CD4-positive, alpha-beta memory T cell (primary cell): ENCODE measurements around the gene ATG4B. TPM values are rescaled to one million over a fixed set of nuclear protein-coding genes. Genes with fewer than 3 reads are reported as not detected.

Source experiments
- CTCF ChIA-PET: fragments of 350-600 bp; sonication (Branson Sonifier 250); formaldehyde crosslinking; loops from one replicate; lab custom pipeline; 2021; ENCODE audit warnings: inconsistent platforms; ENCODE audit not compliant: partially characterized antibody; lab: Charles Lee
- POLR2A ChIA-PET: fragments of 350-600 bp; sonication (Branson Sonifier 250); formaldehyde crosslinking; loops from one replicate; lab custom pipeline; 2021; ENCODE audit not compliant: partially characterized antibody; lab: Charles Lee
- DNase-seq, 5 donors: peaks; one replicate each; pipeline versions ENCODE4 v3.0.0 to v3.0.0-alpha.2; 2020 to 2022; ENCODE audit warnings: mixed read lengths in 1 of 5
- H3K27ac ChIP-seq: one replicate; pipeline ENCODE4 v1.7.0; 2013; ENCODE audit warnings: low read depth, low read length
- H3K27me3 ChIP-seq: 2 replicates; pipeline ENCODE4 v1.7.0; 2013; ENCODE audit warnings: mild to moderate bottlenecking, low read length, moderate library complexity; ENCODE audit not compliant: insufficient read depth
- H3K36me3 ChIP-seq: 2 replicates; pipeline ENCODE4 v1.7.0; 2013; ENCODE audit warnings: mild to moderate bottlenecking, low read length, moderate library complexity; ENCODE audit not compliant: insufficient read depth
- H3K4me1 ChIP-seq: 2 replicates; pipeline ENCODE4 v1.7.0; 2013; ENCODE audit warnings: mild to moderate bottlenecking, low read length, moderate library complexity; ENCODE audit not compliant: insufficient read depth
- H3K4me3 ChIP-seq, 2 donors: one replicate each; pipeline ENCODE4 v1.7.0; 2013; ENCODE audit warnings: low read length in 2 of 2, mild to moderate bottlenecking in 1 of 2
- H3K9me3 ChIP-seq, 2 donors: one replicate each; pipeline ENCODE4 v1.7.0; 2013; ENCODE audit warnings: low read length in 2 of 2, control low read depth in 1 of 2; ENCODE audit not compliant: control insufficient read depth in 1 of 2
- H3K27ac Mint-ChIP-seq, 7 donors: one replicate each; pipeline ENCODE4 v1.8.0; 2020 to 2021; ENCODE audit warnings: mixed read lengths in 7 of 7, mild to moderate bottlenecking in 6 of 7, inconsistent platforms in 3 of 7, moderate library complexity in 3 of 7
- H3K27me3 Mint-ChIP-seq, 2 donors: one replicate each; pipeline ENCODE4 v1.8.0; 2020 to 2021; ENCODE audit warnings: mixed read lengths in 2 of 2
- H3K36me3 Mint-ChIP-seq, 2 donors: one replicate each; pipeline ENCODE4 v1.8.0; 2020 to 2021; ENCODE audit warnings: mixed read lengths in 2 of 2, inconsistent platforms in 1 of 2, mild to moderate bottlenecking in 1 of 2
- H3K4me1 Mint-ChIP-seq, 4 donors: one replicate each; pipeline ENCODE4 v1.8.0; 2020 to 2021; ENCODE audit warnings: mixed read lengths in 4 of 4, mild to moderate bottlenecking in 1 of 4
- H3K4me3 Mint-ChIP-seq, 8 donors: one replicate each; pipeline ENCODE4 v1.8.0; 2020 to 2021; ENCODE audit warnings: mixed read lengths in 8 of 8, mild to moderate bottlenecking in 7 of 8, moderate library complexity in 6 of 8, inconsistent platforms in 3 of 8
- H3K9me3 Mint-ChIP-seq, 8 donors: one replicate each; pipeline ENCODE4 v1.8.0; 2020 to 2021; ENCODE audit warnings: mixed read lengths in 8 of 8, mild to moderate bottlenecking in 5 of 8, inconsistent platforms in 3 of 8, moderate library complexity in 1 of 8
- intact Hi-C: fragments of 100-400 bp; cut with micrococcal nuclease; formaldehyde crosslinking; loops from one replicate; pipeline ENCODE4 v1.15.1; 2023
- polyA plus RNA-seq, 2 donors: library from polyadenylated mRNA; unstranded; fragments of 300-500 nt; fragmentation: Illumina TruSeq; gene quantifications; one replicate each; pipeline ENCODE4 v1.2.3, GENCODE V29; 2021
- total RNA-seq, 2 experiments: library from RNA; stranded (reverse); gene quantifications; one replicate each; pipeline ENCODE4 v1.2.3, GENCODE V29; 2021

The ATG4B gene
- total and polyA plus RNA-seq, 4 experiments from 2014 or later = 49.2 to 96.9 (median 73.1) TPM

- Mint-ChIP-seq H3K27ac (peak overlapping the region in 5 of 7 donors; percentile 30 to 68 (median 42)), H3K4me1 (peaks cover 0 to 4% (median under 1%) of the 10 kb centered on the region in 4 donors), H3K27me3 (no peaks in the 10 kb centered on the region), H3K36me3 (peaks cover 3 to 47% of the 10 kb centered on the region in 2 donors), H3K4me3 (no peak overlapping the region), H3K9me3 (no peaks in the 10 kb centered on the region)
- DNase-seq = peak in 1 of 5 donors; percentile 14
- H3K27me3 ChIP-seq = no peaks in the 10 kb centered on the region
- H3K9me3 ChIP-seq = no peaks in the 10 kb centered on the region
- ChIA-PET POLR2A (no interaction called here), CTCF (no interaction called here)
- H3K27ac ChIP-seq = no peak overlapping the region
- peaks cover 14% of the 10 kb centered on the region for H3K36me3 ChIP-seq
- intact Hi-C loops = no loop called here
- H3K4me1 ChIP-seq = no peaks in the 10 kb centered on the region
- H3K4me3 ChIP-seq = no peak overlapping the region
Observed at GRCh38 chr2:241673189-241673663, 35.7 kb downstream of the ATG4B start.

GRCh38 chr2:241673797-241674725 lies 36.6 kb downstream of the ATG4B start:
- intact Hi-C loops = no loop called here
- H3K4me1 ChIP-seq = no peaks in the 10 kb centered on the region
- no peak overlapping the region for H3K4me3 Mint-ChIP-seq
- H3K27me3 ChIP-seq = no peaks in the 10 kb centered on the region
- H3K9me3 Mint-ChIP-seq = no peaks in the 10 kb centered on the region
- no peak overlapping the region for H3K4me3 ChIP-seq
- no peaks in the 10 kb centered on the region for H3K27me3 Mint-ChIP-seq
- H3K4me1 Mint-ChIP-seq = peaks cover 0 to 4% (median under 1%) of the 10 kb centered on the region in 4 donors
- ChIA-PET CTCF (no interaction called here), POLR2A (no interaction called here)
- DNase-seq = no peak
- peaks cover 17% of the 10 kb centered on the region for H3K36me3 ChIP-seq
- H3K36me3 Mint-ChIP-seq = peaks cover 4 to 43% of the 10 kb centered on the region in 2 donors
- H3K27ac ChIP-seq = no peak overlapping the region
- no peaks in the 10 kb centered on the region for H3K9me3 ChIP-seq
- H3K27ac Mint-ChIP-seq = peak overlapping the region in 5 of 7 donors; percentile 30 to 79 (median 42)

GRCh38 chr2:241675885-241676284 lies 38.4 kb downstream of the ATG4B start:
- Histone ChIP-seq H3K9me3 (no peaks in the 10 kb centered on the region), H3K27me3 (no peaks in the 10 kb centered on the region), H3K4me3 (no peak overlapping the region), H3K36me3 (peaks cover 25% of the 10 kb centered on the region), H3K4me1 (no peaks in the 10 kb centered on the region), H3K27ac (no peak overlapping the region)
- ChIA-PET POLR2A (interaction anchor here (1.0 to 1.8 kb wide), 2 partner anchors 11 kb away, joined by 3 to 4 read pairs; partner anchors contain the start of gene DTYMK), CTCF (no interaction called here)
- no peak overlapping the region for H3K4me3 Mint-ChIP-seq
- no peaks in the 10 kb centered on the region for H3K9me3 Mint-ChIP-seq
- peaks cover 0 to 4% (median 2%) of the 10 kb centered on the region in 4 donors for H3K4me1 Mint-ChIP-seq
- intact Hi-C loops = no loop called here
- no peak overlapping the region for H3K27ac Mint-ChIP-seq
- H3K36me3 Mint-ChIP-seq = peaks cover 11 to 43% of the 10 kb centered on the region in 2 donors
- no peak for DNase-seq
- no peaks in the 10 kb centered on the region for H3K27me3 Mint-ChIP-seq

GRCh38 chr2:241676665-241677064 lies 39.2 kb downstream of the ATG4B start:
- no peak overlapping the region for H3K4me3 Mint-ChIP-seq
- peaks cover 16 to 42% of the 10 kb centered on the region in 2 donors for H3K36me3 Mint-ChIP-seq
- no peak overlapping the region for H3K27ac ChIP-seq
- no peak overlapping the region for H3K4me3 ChIP-seq
- CTCF ChIA-PET = no interaction called here
- no peaks in the 10 kb centered on the region for H3K27me3 Mint-ChIP-seq
- POLR2A ChIA-PET = interaction anchor here (1.8 kb wide), 1 partner anchor 10 kb away, joined by 4 read pairs; the partner anchor contains the start of gene DTYMK
- H3K27me3 ChIP-seq = no peaks in the 10 kb centered on the region
- intact Hi-C loops = no loop called here
- H3K9me3 ChIP-seq = no peaks in the 10 kb centered on the region
- DNase-seq = no peak
- no peak overlapping the region for H3K27ac Mint-ChIP-seq
- peaks cover 25% of the 10 kb centered on the region for H3K36me3 ChIP-seq
- no peaks in the 10 kb centered on the region for H3K4me1 ChIP-seq
- H3K9me3 Mint-ChIP-seq = no peaks in the 10 kb centered on the region
- peaks cover 0 to 4% (median 2%) of the 10 kb centered on the region in 4 donors for H3K4me1 Mint-ChIP-seq

- Histone ChIP-seq H3K9me3 (no peaks in the 10 kb centered on the region), H3K4me1 (no peaks in the 10 kb centered on the region), H3K27me3 (no peaks in the 10 kb centered on the region), H3K4me3 (no peak overlapping the region), H3K27ac (no peak overlapping the region), H3K36me3 (peaks cover 24% of the 10 kb centered on the region)
- Mint-ChIP-seq H3K4me1 (peaks cover 0 to 4% (median 2%) of the 10 kb centered on the region in 4 donors), H3K4me3 (no peak overlapping the region), H3K36me3 (peaks cover 16 to 43% of the 10 kb centered on the region in 2 donors), H3K9me3 (no peaks in the 10 kb centered on the region), H3K27ac (no peak overlapping the region), H3K27me3 (no peaks in the 10 kb centered on the region)
- ChIA-PET POLR2A (interaction anchor here (1.8 kb wide), 1 partner anchor 9 kb away, joined by 4 read pairs; the partner anchor contains the start of gene DTYMK), CTCF (no interaction called here)
- DNase-seq = no peak
- intact Hi-C loops = no loop called here
Observed at GRCh38 chr2:241677392-241677791, 39.9 kb downstream of the ATG4B start.

GRCh38 chr2:241678307-241678706 lies 40.8 kb downstream of the ATG4B start:
- Mint-ChIP-seq H3K27me3 (no peaks in the 10 kb centered on the region), H3K4me3 (no peak overlapping the region), H3K36me3 (peaks cover 16 to 41% of the 10 kb centered on the region in 2 donors), H3K9me3 (no peaks in the 10 kb centered on the region), H3K27ac (no peak overlapping the region), H3K4me1 (peaks cover 0 to 4% (median 2%) of the 10 kb centered on the region in 4 donors)
- intact Hi-C loops = no loop called here
- Histone ChIP-seq H3K27ac (no peak overlapping the region), H3K27me3 (no peaks in the 10 kb centered on the region), H3K36me3 (peaks cover 24% of the 10 kb centered on the region), H3K9me3 (no peaks in the 10 kb centered on the region), H3K4me1 (no peaks in the 10 kb centered on the region), H3K4me3 (no peak overlapping the region)
- POLR2A ChIA-PET = no interaction called here
- no peak for DNase-seq
- CTCF ChIA-PET = no interaction called here
